Epithelial cell of proximal tubule (primary cell): ENCODE data around the gene C11orf52. TPM values are rescaled to one million over a fixed set of nuclear protein-coding genes. Genes with fewer than 3 reads are reported as not detected.
"Not testable (repeated sequence)": the region's sequence is repeated elsewhere in the genome, so short reads cannot be mapped to it uniquely, and the experiment has no call there.

Experiments used
- DNase-seq: peaks from one replicate; pipeline ENCODE4 v3.0.0-alpha.2; 2011; ENCODE audit warnings: low read depth
- H3K4me3 ChIP-seq: 2 replicates; pipeline ENCODE4 v1.5.1; 2011; ENCODE audit warnings: low read depth, mild to moderate bottlenecking, low read length
- total RNA-seq: library from RNA; depleted of rRNA; stranded (reverse); fragments of >200 nt; gene quantifications from 2 replicates; pipeline ENCODE4 v1.2.3, GENCODE V29; 2015
- TF ChIP-seq, protein P1 (sequence below): conservative IDR thresholded peaks from 2 replicates; pipeline ENCODE4 v1.5.1; 2012; ENCODE audit warnings: low read depth, mild to moderate bottlenecking, low read length

Gene C11orf52
- total RNA-seq, 1 donor from 2014 or later, result 4.0 TPM

DNA sequence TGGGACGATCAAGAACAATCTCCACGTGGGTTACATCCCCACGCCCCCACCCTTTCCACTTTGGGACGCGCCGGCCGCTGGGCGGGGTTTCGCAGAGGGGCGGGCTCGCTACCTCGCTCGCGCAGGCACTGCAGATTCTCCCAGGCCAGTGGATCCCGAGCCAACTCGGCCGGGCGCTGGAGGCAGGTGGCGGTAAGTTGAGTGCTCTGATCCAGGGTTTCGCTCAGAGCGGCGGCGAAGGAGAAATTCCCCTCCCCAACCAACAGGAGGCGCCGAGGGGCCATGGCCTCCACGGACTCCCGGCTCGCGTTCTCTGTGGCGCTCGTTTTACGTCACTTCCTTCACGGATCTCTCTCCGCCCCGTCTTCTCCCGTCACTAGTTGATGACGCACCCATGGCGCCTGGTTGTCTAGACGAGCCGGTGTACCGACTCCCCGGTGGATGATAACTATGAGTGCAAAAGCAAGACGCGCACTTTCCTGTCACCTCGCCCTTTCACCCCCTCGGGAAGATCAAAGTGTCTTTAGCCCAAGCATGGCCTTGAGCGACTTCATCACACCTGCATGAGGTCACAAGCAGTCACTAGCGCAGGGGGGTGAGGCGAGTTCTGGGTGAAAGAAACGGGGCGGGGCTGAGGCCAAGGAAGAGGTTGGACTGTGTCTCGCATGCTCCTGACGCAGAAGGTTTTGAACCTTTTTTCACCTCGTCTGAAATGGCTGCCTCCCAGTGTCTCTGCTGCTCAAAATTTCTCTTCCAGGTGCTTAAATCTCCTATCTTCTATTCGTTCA is 39.7 kb upstream of the C11orf52 start, which contains the start of the genes CFAP68 and FDXACB1:
Gene CFAP68, plus strand, starts transcription at position 693 of the 788 bp plus-strand sequence. Its CDS starts 20 bp downstream, at position 713.
Gene FDXACB1, minus strand, starts transcription at position 317 of the 788 bp plus-strand sequence. Its CDS starts 33 bp downstream, at position 284.
- DNase-seq, result peak; percentile 85
- peak within 1 kb of the TSS; percentile 77 for H3K4me3 ChIP-seq
- TF ChIP-seq, protein P1, sequence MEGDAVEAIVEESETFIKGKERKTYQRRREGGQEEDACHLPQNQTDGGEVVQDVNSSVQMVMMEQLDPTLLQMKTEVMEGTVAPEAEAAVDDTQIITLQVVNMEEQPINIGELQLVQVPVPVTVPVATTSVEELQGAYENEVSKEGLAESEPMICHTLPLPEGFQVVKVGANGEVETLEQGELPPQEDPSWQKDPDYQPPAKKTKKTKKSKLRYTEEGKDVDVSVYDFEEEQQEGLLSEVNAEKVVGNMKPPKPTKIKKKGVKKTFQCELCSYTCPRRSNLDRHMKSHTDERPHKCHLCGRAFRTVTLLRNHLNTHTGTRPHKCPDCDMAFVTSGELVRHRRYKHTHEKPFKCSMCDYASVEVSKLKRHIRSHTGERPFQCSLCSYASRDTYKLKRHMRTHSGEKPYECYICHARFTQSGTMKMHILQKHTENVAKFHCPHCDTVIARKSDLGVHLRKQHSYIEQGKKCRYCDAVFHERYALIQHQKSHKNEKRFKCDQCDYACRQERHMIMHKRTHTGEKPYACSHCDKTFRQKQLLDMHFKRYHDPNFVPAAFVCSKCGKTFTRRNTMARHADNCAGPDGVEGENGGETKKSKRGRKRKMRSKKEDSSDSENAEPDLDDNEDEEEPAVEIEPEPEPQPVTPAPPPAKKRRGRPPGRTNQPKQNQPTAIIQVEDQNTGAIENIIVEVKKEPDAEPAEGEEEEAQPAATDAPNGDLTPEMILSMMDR, result peak; percentile 79

DNA sequence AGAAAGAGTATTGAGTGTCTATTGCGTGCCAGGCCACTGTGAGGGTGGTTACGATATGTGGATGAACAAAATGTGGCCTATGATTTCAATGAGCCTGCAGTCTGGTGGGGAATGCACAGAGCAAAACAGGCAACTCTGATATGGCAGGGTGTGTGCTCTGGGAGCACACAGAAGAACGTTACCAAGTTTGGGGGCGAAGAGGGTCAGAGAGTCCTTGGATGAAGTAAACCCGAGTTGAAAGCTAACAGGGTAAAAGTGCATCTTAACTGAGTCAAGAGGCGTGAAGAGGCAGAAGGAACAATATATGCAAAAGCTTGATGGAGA is 39.1 kb upstream of the C11orf52 start:
- no peak for DNase-seq
- TF ChIP-seq, protein P1, result no peak
- H3K4me3 ChIP-seq, result peak overlapping the region; percentile 77

DNA sequence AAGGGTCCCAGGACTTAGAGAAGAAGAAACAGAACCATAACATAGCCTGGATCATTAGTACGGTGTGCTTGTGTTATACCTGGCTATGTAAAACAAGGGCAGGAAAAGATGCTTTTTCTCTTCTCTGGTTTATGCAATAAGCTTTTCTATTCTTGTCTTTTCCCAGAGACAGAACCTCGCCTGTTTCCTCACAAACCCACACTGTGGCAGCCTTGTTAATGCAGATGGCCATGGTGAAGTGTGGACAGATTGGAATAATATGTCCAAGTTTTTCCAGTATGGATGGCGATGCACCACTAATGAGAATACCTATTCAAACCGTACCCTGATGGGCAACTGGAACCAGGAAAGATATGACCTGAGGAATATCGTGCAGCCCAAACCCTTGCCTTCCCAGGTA is 36.5 kb upstream of the C11orf52 start:
- DNase-seq, result no peak
- no peak overlapping the region for H3K4me3 ChIP-seq
- TF ChIP-seq, protein P1, result no peak

DNA sequence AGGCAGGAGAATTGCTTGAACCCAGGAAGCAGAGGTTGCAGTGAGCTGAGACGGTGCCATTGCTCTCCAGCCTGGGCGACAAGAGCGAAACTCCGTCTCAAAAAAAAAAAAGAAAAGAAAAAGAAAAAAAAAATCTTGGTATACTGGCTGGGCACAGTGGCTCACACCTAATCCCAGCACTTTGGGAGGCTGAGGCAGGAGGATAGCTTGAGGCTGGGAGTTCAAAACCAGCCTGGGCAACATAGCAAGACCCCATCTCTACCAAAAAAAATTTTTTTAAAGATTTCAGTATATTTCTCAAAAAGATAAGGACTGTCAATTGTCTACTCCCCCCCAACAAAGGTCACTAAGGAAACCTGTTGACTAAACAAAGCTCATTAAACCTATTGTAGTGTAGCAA is 33.7 kb upstream of the C11orf52 start:
- not testable (repeated sequence) for H3K4me3 ChIP-seq, DNase-seq

DNA sequence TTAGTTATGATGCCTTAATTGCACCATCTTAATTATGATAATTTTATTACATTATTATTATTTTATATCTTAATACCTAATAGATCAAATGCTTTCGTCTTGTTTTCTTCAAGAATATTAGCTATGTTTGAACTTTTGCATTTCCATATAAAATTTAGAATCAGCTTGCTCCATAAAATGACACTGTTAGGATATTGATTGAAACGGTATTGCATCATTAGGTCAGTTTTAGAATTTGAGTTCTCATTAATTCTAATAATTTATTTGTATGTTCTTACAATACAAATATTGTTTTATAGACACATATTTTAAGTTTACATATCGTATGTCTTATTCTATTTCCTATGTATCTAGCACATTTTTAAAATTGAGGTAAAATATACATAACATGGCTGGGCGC is 32.7 kb upstream of the C11orf52 start:
- no peak overlapping the region for H3K4me3 ChIP-seq
- TF ChIP-seq, protein P1, result no peak
- no peak for DNase-seq

DNA sequence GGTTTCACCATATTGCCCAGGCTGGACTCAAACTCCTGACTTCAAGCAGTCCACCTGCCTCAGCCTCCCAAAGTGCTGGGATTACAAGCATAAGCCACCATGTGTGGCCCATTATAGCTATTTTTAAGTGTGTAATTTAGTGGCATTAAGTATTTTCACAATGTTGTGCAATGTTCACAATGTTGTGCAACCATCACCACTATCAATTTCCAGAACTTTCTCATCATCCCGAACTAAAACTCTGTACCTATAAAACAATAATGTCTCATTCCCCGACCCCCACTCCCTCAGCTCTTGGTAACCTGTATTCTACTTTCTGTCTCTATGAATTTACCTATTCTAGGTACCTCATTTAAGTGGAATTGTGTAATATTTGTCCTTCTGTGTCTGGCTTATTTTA is 31.9 kb upstream of the C11orf52 start:
- no peak overlapping the region for H3K4me3 ChIP-seq
- TF ChIP-seq, protein P1, result no peak
- DNase-seq, result no peak

DNA sequence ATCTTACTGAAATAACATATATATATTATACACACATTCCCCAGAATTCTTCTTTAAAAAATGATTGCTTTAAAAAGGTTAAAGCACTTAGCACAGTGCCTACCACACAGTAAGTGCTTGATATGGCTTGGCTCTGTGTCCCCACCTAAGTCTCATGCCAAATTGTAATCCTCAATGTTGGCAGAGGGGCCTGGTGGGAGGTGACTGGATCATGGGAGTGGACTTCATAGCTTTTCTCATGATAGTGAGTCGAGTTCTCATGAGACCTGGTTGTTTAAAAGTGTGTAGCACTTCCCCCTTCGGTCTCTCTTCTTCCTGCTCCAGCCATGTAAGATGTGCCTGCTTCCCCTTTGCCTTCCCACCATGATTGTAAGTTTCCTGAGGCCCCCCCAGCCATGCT is 13.3 kb upstream of the C11orf52 start:
- TF ChIP-seq, protein P1, result no peak
- DNase-seq, result no peak
- no peak overlapping the region for H3K4me3 ChIP-seq
